Naive B cell (primary cell): ENCODE measurements around the gene NTM. TPM values are rescaled to one million over a fixed set of nuclear protein-coding genes. Genes with fewer than 3 reads are reported as not detected.
"Not testable (repeated sequence)": the region's sequence is repeated elsewhere in the genome, so short reads cannot be mapped to it uniquely, and the experiment has no call there.

ENCODE experiments used
- ATAC-seq, 2 donors: fragments of 150-1000 bp; cut with Tn5 transposase; 2 replicates each; pipeline ENCODE4 v1.10.0; 2021; ENCODE audit warnings: low read depth in 2 of 2, mild to moderate bottlenecking in 2 of 2, moderate library complexity in 2 of 2
- DNase-seq: peaks from one replicate; pipeline ENCODE4 v3.0.0; 2022
- H3K27ac Mint-ChIP-seq, 6 donors: one replicate each; pipeline ENCODE4 v1.8.0; 2020 to 2022; ENCODE audit warnings: mild to moderate bottlenecking in 6 of 6, mixed read lengths in 6 of 6, moderate library complexity in 5 of 6, inconsistent platforms in 2 of 6
- H3K27me3 Mint-ChIP-seq, 3 donors: one replicate each; pipeline ENCODE4 v1.8.0; 2021 to 2022; ENCODE audit warnings: mixed read lengths in 3 of 3, mild to moderate bottlenecking in 1 of 3
- H3K36me3 Mint-ChIP-seq, 2 donors: one replicate each; pipeline ENCODE4 v1.8.0; 2020 to 2022; ENCODE audit warnings: mixed read lengths in 2 of 2, inconsistent platforms in 1 of 2, mild to moderate bottlenecking in 1 of 2
- H3K4me1 Mint-ChIP-seq, 3 donors: one replicate each; pipeline ENCODE4 v1.8.0; 2020 to 2022; ENCODE audit warnings: mixed read lengths in 3 of 3, inconsistent platforms in 1 of 3, mild to moderate bottlenecking in 1 of 3, moderate library complexity in 1 of 3
- H3K4me3 Mint-ChIP-seq, 8 donors: one replicate each; pipeline ENCODE4 v1.8.0; 2020 to 2022; ENCODE audit warnings: mild to moderate bottlenecking in 8 of 8, mixed read lengths in 8 of 8, moderate library complexity in 8 of 8, inconsistent platforms in 2 of 8
- H3K9me3 Mint-ChIP-seq, 7 donors: one replicate each; pipeline ENCODE4 v1.8.0; 2020 to 2022; ENCODE audit warnings: mixed read lengths in 7 of 7, mild to moderate bottlenecking in 5 of 7, inconsistent platforms in 2 of 7, moderate library complexity in 1 of 7
- polyA plus RNA-seq, 6 donors: library from polyadenylated mRNA; unstranded; fragments of 300-500 nt; fragmentation: Illumina TruSeq; gene quantifications; one replicate each; pipeline ENCODE4 v1.2.3, GENCODE V29; 2021; ENCODE audit warnings: low read depth in 6 of 6

The NTM gene
- polyA plus RNA-seq, 6 donors from 2014 or later = not detected

DNA sequence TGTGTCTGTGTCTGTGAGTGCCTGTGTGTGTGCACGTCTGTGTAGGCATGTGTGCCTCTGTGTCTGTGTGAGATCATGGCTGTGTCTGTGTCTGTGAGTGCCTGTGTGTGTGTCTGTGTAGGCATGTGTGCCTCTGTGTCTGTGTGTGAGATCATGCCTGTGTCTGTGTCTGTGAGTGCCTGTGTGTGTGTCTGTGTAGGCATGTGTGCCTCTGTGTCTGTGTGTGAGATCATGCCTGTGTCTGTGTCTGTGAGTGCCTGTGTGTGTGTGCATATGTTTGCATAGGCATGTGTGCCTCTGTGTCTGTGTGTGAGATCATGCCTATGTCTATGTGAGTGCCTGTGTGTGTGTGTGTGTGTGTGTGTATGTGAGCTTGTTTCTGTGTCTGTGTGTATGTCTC, 310.0 kb downstream of the NTM start:
- not testable (repeated sequence) for DNase-seq, ATAC-seq, H3K9me3 Mint-ChIP-seq, H3K4me1 Mint-ChIP-seq, H3K4me3 Mint-ChIP-seq, H3K36me3 Mint-ChIP-seq, H3K27ac Mint-ChIP-seq
- H3K27me3 Mint-ChIP-seq = peaks cover 0 to 15% (median 0%) of the 10 kb centered on the region in 3 donors

DNA sequence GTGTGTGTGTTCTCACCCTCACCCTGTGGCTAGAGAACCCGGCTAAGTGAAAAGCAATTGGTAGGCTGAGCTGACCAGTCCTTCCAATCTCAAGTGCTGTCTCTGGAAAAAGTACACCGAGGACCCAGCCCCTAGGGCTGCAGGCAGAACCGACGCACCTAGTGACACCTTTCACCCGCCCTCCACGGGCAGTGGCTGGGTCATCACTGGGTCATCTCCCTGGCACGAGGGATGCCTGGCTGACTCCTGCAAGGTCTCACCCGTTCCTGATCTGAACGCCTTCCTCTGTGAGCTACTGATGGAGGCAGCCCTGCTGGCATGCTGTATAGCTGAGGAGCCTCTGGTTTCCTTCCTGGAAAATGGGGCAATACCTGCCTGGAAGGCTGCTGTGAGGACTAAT, 311.5 kb downstream of the NTM start:
- Mint-ChIP-seq H3K4me1 (no peaks in the 10 kb centered on the region), H3K27me3 (peaks cover 5 to 17% (median 8%) of the 10 kb centered on the region in 3 donors), H3K9me3 (peaks cover 0 to 3% (median 0%) of the 10 kb centered on the region in 7 donors), H3K27ac (no peak overlapping the region), H3K36me3 (no peaks in the 10 kb centered on the region), H3K4me3 (no peak overlapping the region)
- no peak for DNase-seq
- no peak for ATAC-seq

DNA sequence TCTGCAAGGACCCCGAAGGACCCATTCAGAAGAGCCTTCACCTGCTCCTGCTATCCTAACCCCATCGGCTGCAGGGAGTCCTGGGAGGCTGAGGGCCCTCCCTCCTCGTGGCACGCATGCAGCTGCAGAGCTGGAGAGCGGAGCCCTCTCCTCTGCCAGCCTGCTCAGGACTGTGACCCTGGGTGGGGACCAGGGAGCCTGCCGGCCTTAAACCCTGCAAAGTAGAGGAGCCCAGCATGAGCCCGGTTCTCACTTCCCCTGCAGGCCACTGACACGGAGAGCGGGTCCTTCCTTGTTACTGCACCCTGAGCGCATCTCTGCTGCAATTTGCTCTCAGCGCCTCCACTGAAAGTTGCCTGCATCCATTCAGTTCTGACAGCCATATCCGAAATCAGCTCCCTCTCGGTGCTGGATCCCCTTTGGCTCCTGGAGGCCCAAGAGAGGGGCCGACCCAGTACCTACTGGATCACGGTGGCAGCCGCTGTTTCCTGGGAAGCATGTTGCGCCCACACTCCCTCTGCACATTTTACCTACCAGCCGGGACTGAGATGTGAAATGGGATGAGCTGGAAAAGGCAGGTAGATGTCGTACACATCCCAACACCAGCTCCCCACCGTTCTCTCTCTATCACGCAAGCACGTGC, 312.1 kb downstream of the NTM start:
- no peak overlapping the region for H3K4me3 Mint-ChIP-seq
- DNase-seq = no peak
- H3K9me3 Mint-ChIP-seq = peaks cover 0 to 3% (median 0%) of the 10 kb centered on the region in 7 donors
- H3K4me1 Mint-ChIP-seq = no peaks in the 10 kb centered on the region
- no peak overlapping the region for H3K27ac Mint-ChIP-seq
- H3K36me3 Mint-ChIP-seq = no peaks in the 10 kb centered on the region
- H3K27me3 Mint-ChIP-seq = peaks cover 5 to 17% (median 8%) of the 10 kb centered on the region in 3 donors
- ATAC-seq = no peak

DNA sequence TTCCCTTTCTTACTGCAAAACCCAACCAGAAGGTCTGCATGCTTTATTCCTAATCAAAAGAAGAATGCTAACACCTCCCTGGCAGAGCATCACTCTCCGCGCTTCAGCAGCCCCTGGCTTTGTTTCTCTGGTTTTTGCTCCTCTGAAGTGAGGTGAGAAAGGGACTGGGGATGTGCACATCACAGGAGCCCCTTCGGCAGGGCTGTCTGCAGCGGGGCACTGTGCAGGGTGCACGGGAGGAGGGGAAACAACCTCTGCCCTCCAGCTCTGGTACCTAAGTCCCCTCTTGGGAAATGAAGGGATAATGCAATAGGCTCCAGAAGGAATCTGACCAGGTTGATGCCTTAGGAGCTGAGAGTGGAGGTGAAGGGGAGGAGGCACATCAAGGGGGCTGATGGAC, 312.7 kb downstream of the NTM start:
- Mint-ChIP-seq H3K27me3 (peaks cover 5 to 17% (median 8%) of the 10 kb centered on the region in 3 donors), H3K9me3 (peaks cover 0 to 3% (median 0%) of the 10 kb centered on the region in 7 donors), H3K27ac (no peak overlapping the region), H3K36me3 (no peaks in the 10 kb centered on the region), H3K4me3 (no peak overlapping the region), H3K4me1 (no peaks in the 10 kb centered on the region)
- no peak for DNase-seq
- ATAC-seq = no peak

DNA sequence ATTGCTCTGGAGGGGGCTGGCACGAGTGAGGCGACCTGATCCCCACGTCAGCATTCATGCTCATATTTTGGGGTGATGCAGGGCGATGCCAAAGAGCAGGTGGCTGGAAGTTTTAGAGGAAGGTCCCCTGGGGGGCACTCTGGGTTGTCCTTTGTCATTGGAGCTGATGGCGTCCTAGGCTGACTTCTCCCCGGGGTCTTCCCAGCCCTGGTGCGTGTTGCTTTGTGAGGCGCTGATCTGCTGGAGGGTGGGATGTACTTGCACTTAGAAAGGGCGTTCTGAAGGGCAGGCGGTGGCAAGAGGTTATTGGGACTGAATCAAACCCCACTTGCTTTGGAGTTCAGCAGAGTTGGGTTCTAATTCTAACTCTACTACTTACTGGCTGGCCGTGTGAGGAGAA, 313.3 kb downstream of the NTM start:
- DNase-seq (no peak), ATAC-seq (no peak)
- Mint-ChIP-seq H3K27ac (peak overlapping the region in 1 of 6 donors; percentile 43), H3K27me3 (peaks cover 5 to 15% (median 8%) of the 10 kb centered on the region in 3 donors), H3K4me3 (peak overlapping the region in 1 of 8 donors; percentile 59), H3K36me3 (no peaks in the 10 kb centered on the region), H3K4me1 (no peaks in the 10 kb centered on the region), H3K9me3 (peaks cover 0 to 3% (median 0%) of the 10 kb centered on the region in 7 donors)

DNA sequence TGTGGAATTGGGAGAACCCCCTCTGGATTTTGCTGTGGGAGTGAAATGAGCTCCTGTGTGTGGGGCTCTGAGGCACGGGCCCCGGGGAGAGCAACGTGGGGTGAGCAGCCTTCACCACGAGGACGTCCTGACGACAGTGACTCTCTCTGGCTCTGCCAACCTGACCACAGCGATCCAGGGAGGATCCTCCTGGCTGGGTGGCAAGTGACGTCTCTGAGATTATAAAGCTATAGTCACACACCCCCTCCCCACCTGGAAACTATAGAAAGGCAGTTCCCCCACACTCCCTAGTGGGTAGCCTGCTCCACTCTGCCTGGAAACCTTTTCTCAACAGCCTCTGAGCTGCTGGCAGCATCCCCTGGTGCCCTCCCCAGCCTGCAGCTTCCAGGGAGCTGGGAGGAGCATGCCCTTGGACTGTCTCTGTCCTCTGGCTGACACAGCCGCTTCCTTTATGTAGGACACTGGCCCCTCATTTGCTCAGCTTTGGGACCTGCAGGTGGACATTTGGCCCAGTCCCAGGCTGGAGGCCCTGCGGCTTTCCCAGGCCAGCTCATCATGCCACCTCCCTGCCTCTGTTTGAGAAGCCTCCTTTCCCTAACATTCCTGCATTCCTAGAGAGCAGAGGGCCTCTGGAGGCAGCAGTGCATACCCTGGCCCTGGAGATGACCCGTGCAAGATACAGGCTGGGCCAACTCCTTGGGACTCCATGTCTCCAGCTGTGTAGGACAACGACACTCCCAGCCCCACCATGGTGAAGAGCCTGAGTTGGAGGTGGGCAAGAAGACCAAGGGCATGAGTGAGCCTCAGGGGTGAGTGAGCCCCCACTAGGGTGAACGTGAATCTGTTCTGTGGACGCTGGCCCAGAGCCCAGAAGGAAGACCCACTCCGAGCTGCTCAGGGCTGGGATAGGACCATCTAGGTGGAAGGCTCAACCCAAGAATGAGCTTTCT, 314.0 kb downstream of the NTM start:
- Mint-ChIP-seq H3K36me3 (no peaks in the 10 kb centered on the region), H3K4me1 (no peaks in the 10 kb centered on the region), H3K9me3 (peaks cover 0 to 3% (median 0%) of the 10 kb centered on the region in 7 donors), H3K27ac (no peak overlapping the region), H3K27me3 (peaks cover 5 to 11% (median 8%) of the 10 kb centered on the region in 3 donors), H3K4me3 (peak overlapping the region in 1 of 8 donors; percentile 53)
- DNase-seq = no peak
- ATAC-seq = no peak

DNA sequence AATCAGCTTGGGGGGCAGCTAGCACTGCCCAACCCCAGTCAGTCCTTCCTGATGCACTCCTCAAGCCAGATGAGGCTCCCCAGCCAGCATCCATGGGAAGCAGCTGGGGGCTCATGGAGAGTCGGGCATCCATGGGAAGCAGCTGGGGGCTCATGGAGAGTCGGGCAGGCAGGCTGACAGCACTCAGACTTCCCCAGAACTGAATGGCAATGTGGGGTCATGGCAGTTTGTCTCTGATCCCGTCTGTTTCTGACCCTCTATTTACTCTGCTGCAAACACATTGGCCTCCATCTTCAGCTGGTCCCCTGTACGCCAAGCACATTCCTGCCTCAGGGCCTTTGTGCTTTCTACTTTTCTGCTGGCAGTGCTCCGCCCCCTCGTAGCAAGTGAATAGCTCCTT, 314.8 kb downstream of the NTM start:
- DNase-seq (no peak), ATAC-seq (no peak)
- no peaks in the 10 kb centered on the region for H3K4me1 Mint-ChIP-seq
- no peak overlapping the region for H3K27ac Mint-ChIP-seq
- H3K36me3 Mint-ChIP-seq = peaks cover 0 to 6% of the 10 kb centered on the region in 2 donors
- no peak overlapping the region for H3K4me3 Mint-ChIP-seq
- H3K9me3 Mint-ChIP-seq = peaks cover 0 to 4% (median 0%) of the 10 kb centered on the region in 7 donors
- peaks cover 5 to 17% (median 15%) of the 10 kb centered on the region in 3 donors for H3K27me3 Mint-ChIP-seq

DNA sequence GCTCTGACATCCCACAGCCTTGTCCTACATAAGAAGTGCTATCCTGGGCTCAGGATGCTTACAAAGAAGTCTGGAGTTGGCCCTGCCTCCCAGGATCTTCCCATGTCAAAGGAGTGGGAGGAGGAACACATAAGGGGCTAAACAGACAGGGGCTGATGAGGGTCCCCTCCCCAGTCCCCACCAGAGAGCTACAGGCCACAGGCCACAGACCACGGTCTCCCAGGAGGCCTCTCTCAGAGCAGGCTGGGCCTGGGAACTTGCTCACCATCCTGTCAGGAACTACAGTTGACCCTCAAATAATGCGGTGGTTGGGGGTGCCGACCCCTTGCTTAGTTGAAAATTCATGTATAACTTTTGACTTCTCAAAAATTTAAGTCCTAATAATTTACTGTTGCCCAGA, 315.5 kb downstream of the NTM start:
- Mint-ChIP-seq H3K4me1 (no peaks in the 10 kb centered on the region), H3K4me3 (no peak overlapping the region), H3K9me3 (peaks cover 0 to 7% (median 3%) of the 10 kb centered on the region in 7 donors), H3K27me3 (peaks cover 5 to 21% (median 17%) of the 10 kb centered on the region in 3 donors), H3K27ac (no peak overlapping the region), H3K36me3 (peaks cover 0 to 9% of the 10 kb centered on the region in 2 donors)
- DNase-seq = no peak
- ATAC-seq = no peak

DNA sequence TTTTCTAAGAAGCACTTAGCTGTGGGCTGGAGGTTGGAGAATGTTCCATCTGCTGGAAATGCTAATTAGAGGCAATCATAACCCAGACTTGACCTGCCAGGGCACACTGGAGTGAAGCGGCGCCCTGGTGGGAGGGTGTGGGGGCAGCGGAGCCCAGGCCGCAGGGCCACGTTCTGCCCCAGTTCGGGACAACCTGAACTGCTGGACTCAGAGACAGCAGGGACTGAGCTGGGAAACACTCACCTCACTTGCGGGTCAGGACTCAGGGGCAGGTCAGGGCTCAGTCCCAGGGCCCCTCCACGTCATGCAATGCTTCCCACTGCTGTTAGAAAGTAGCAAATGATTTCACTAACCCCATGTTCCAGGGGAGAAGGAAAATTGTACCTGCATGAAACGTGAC, 316.4 kb downstream of the NTM start:
- no peaks in the 10 kb centered on the region for H3K4me1 Mint-ChIP-seq
- DNase-seq (no peak), ATAC-seq (no peak)
- no peak overlapping the region for H3K27ac Mint-ChIP-seq
- peaks cover 0 to 7% (median 3%) of the 10 kb centered on the region in 7 donors for H3K9me3 Mint-ChIP-seq
- H3K27me3 Mint-ChIP-seq = peaks cover 5 to 21% (median 17%) of the 10 kb centered on the region in 3 donors
- H3K4me3 Mint-ChIP-seq = no peak overlapping the region
- peaks cover 0 to 9% of the 10 kb centered on the region in 2 donors for H3K36me3 Mint-ChIP-seq

DNA sequence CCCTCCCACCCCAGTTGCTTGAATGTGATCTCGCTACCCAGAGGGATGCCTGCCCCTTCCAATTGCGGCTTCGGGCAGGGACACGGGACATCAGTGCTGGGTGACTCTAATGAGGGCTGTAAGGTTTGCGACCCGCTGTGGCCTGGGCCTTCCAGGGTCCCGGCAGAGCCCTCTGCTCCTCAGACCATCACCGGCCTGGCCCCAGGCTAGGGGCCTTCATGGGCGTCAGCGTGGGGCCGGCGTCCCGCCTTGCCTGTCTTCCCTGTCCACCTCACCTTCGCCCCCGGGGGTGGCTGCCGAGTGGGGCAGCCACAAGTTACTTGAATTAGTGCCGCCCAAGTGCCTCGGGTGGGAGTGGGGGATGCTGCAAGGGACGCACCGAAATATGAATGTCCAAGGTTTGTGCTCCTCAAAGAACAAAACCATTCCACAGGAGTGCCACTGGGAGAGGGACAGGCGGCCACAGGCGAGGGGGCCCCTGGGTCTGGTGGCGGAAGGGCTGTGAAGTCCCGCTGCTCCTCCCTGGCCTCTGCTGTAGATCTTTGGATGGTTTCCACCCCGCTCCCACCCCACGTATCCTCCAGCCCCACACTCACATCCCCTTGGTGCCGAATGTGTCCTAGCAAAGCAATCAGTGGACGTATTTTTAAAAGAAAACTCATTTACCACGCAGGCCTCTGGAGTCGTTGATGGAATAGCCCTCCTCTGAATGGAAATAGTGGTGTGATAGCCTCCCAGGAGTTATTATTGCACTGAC, 317.1 kb downstream of the NTM start:
- peaks cover 0 to 7% (median 3%) of the 10 kb centered on the region in 7 donors for H3K9me3 Mint-ChIP-seq
- no peaks in the 10 kb centered on the region for H3K4me1 Mint-ChIP-seq
- peaks cover 0 to 9% of the 10 kb centered on the region in 2 donors for H3K36me3 Mint-ChIP-seq
- ATAC-seq (no peak), DNase-seq (no peak)
- H3K27me3 Mint-ChIP-seq = peaks cover 5 to 21% (median 17%) of the 10 kb centered on the region in 3 donors
- no peak overlapping the region for H3K27ac Mint-ChIP-seq
- no peak overlapping the region for H3K4me3 Mint-ChIP-seq

DNA sequence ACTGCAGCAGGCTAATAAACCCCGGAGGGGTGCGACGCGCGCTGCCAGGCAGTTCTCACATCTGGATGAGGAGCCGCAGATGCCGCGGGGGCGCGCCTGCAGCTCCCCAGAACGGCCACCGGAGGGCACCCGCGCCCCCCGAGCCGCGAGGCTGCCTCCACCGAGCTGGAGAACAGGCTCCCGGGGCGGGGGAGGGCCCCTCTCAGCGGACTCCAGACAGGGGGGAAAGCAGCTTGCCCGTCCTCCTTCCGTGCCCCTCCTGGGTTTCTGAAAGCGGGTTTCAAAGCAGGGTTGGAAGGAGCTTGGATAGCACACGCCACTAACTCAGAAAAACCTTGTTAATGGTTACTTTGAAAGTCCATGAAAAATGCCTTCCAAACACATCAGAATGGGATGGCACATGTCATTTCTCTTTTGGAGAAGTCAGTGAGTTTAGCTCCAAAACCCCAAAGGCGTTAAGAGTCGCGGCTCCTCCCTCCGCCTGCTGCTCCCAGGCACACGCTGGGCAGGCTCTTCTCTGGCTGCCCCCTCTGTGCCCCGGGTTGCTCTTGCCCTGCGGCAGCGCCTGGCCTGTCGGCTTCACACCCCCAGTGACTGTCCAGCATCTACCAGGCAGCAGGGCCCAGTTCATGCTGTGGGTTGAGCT, 317.8 kb downstream of the NTM start:
- ATAC-seq = no peak
- H3K36me3 Mint-ChIP-seq = peaks cover 0 to 9% of the 10 kb centered on the region in 2 donors

DNA sequence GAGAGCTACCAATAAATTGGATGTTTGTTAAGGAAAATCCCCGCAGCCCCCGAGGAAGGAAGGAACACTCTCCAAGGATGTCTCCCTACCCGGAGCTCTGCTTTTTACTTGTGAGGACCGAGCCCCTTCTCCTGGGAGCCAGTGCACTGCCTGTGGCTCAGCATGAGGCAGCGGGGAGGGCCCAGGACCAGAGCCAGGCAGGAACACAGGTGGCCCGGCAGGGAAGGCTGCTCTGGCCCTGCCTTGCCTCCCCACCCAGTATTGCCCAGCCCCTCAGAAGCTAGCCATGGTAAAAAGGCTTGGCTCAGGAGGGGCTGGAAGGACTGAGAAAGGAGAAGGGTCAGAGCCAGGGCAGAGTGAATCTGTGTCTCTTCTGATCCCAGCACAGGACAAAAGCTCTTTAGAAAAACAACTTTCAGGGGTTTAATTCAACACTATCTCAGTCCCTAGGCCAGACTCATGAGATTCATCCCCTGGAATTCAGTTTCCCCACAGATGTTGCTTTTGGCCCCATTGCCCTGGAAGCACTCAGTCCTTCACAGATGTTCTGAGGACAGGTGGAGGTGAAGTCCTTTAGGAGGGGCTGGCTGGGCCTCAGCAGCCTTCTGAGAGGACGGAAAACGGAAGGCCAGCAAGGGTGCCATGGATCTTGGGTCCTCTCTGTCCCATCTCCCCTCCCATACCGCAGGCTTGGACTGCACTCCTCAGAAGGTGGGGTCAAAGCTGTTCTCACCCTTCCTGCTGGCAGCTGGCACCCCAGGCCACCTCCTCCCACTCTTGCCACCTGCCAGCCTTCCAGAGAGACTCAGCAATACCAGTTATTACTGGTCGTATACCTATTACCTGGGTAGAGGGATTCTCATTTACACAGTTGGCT, 318.9 kb downstream of the NTM start:
- peaks cover 0 to 9% of the 10 kb centered on the region in 2 donors for H3K36me3 Mint-ChIP-seq
- no peak overlapping the region for H3K4me3 Mint-ChIP-seq
- DNase-seq (no peak), ATAC-seq (no peak)
- peaks cover 0 to 7% (median 3%) of the 10 kb centered on the region in 7 donors for H3K9me3 Mint-ChIP-seq
- no peak overlapping the region for H3K27ac Mint-ChIP-seq
- H3K4me1 Mint-ChIP-seq = peaks cover 2% of the 10 kb centered on the region in 3 donors
- H3K27me3 Mint-ChIP-seq = peaks cover 9 to 31% (median 14%) of the 10 kb centered on the region in 3 donors

More for the DNA sequence above, 317.8 kb downstream of the NTM start:
- H3K9me3 Mint-ChIP-seq = peaks cover 0 to 7% (median 3%) of the 10 kb centered on the region in 7 donors
- no peak for DNase-seq
- no peak overlapping the region for H3K27ac Mint-ChIP-seq
- H3K4me3 Mint-ChIP-seq = no peak overlapping the region
- H3K27me3 Mint-ChIP-seq = peaks cover 9 to 21% (median 14%) of the 10 kb centered on the region in 3 donors
- H3K4me1 Mint-ChIP-seq = no peaks in the 10 kb centered on the region
